Testis (tissue), 3 donors: ENCODE data around the gene OCIAD1. TPM values are rescaled to one million over a fixed set of nuclear protein-coding genes. Genes with fewer than 3 reads are reported as not detected.

Experiments
- DNase-seq: peaks from one replicate; pipeline ENCODE4 v3.0.0-alpha.2; 2019
- H3K27ac ChIP-seq, 2 donors: fragments of 200-600 bp; sonication (generic); one replicate each; pipeline ENCODE4 v1.5.1; 2019
- H3K27me3 ChIP-seq: fragments of 200-600 bp; sonication (generic); one replicate; pipeline ENCODE4 v1.5.1; 2019
- H3K36me3 ChIP-seq: fragments of 200-600 bp; sonication (generic); one replicate; pipeline ENCODE4 v1.5.1; 2017; ENCODE audit warnings: low read depth; ENCODE audit errors: missing control alignments
- H3K4me1 ChIP-seq: fragments of 200-600 bp; sonication (generic); one replicate; pipeline ENCODE4 v1.5.1; 2019
- H3K4me3 ChIP-seq, 2 donors: fragments of 200-600 bp; sonication (generic); one replicate each; pipeline ENCODE4 v1.5.1; 2017 to 2019
- H3K9me3 ChIP-seq: fragments of 200-600 bp; sonication (generic); one replicate; pipeline ENCODE4 v1.5.1; 2017
- CTCF ChIP-seq, 3 experiments: fragments of 450-650 bp in 2 of 3; fragments of 200-600 bp in 1 of 3; sonication (generic) in 1 of 3; IDR thresholded peaks; one replicate each; pipeline ENCODE4 v1.5.1; 2016 to 2019; ENCODE audit warnings: antibody characterized with exemption in 3 of 3, mild to moderate bottlenecking in 2 of 3, moderate library complexity in 1 of 3
- POLR2A ChIP-seq: fragments of 450-650 bp; IDR thresholded peaks from one replicate; pipeline ENCODE4 v1.6.1; 2017; ENCODE audit warnings: antibody characterized with exemption, mild to moderate bottlenecking, moderate library complexity
- WGBS, 2 donors: methylation state at CpG; one replicate each; pipeline ENCODE4 v1.1.5; 2018; 5-methylcytosine and 5-hydroxymethylcytosine counted together
- intact Hi-C: fragments of 100-400 bp; cut with DNase I; formaldehyde crosslinking; loops from one replicate; pipeline ENCODE4 v1.15.1; 2023; ENCODE audit warnings: low total_unique reads
- polyA plus RNA-seq: library from polyadenylated mRNA; stranded (reverse); fragments of 350-450 nt; fragmentation: Illumina TruSeq; extraction: RNeasy Lipid Tissue Mini Kit (QIAGEN cat#74804); gene quantifications from one replicate; pipeline ENCODE4 v1.2.3, GENCODE V29; 2014; ENCODE audit warnings: low read depth, low replicate concordance; ENCODE audit not compliant: insufficient read depth
- total RNA-seq, 2 donors: library from RNA; depleted of rRNA; stranded (reverse); fragments of >200 nt; gene quantifications; one replicate each; pipeline ENCODE4 v1.2.3, GENCODE V29; 2016

The OCIAD1 gene
- total and polyA plus RNA-seq, 3 donors from 2014 or later, result 112 to 141 (median 126) TPM

GRCh38 chr4:48906206-48907173, 75.6 kb downstream of the OCIAD1 start, which contains the start of gene OCIAD2:
Gene OCIAD2, minus strand, starts transcription at chr4:48906774. Its CDS starts 2,225 bp downstream, at chr4:48904549.
- H3K27me3 ChIP-seq, result no peaks in the 10 kb centered on the region
- H3K27ac ChIP-seq, result peak within 1 kb of the TSS in 1 of 2 donors; percentile 55
- H3K9me3 ChIP-seq, result no peaks in the 10 kb centered on the region
- 8 to 15% methylated on average over 25 to 55 of the region's 65 CpGs for WGBS, 2 donors
- H3K4me1 ChIP-seq, result peaks cover 6% of the 10 kb centered on the region
- peak within 1 kb of the TSS; percentile 59 to 84 for H3K4me3 ChIP-seq
- no peak for TF ChIP-seq CTCF (IDR thresholded peaks at IDR 0.05)
- TF ChIP-seq POLR2A, result no peak
- intact Hi-C loops, result no loop called here
- H3K36me3 ChIP-seq, result no peaks in the 10 kb centered on the region
- DNase-seq, result peak; percentile 86

GRCh38 chr4:48907706-48908477, 77.0 kb downstream of the OCIAD1 start:
- peaks cover 6% of the 10 kb centered on the region for H3K4me1 ChIP-seq
- H3K36me3 ChIP-seq, result no peaks in the 10 kb centered on the region
- 80 to 87% methylated on average over 7 of the region's 7 CpGs for WGBS, 2 donors
- no peak for DNase-seq
- no peaks in the 10 kb centered on the region for H3K9me3 ChIP-seq
- no peak overlapping the region for H3K27ac ChIP-seq
- H3K27me3 ChIP-seq, result no peaks in the 10 kb centered on the region
- intact Hi-C loops, result no loop called here
- no peak overlapping the region for H3K4me3 ChIP-seq
- no peak for TF ChIP-seq CTCF (IDR thresholded peaks at IDR 0.05)
- TF ChIP-seq POLR2A, result no peak

DNA sequence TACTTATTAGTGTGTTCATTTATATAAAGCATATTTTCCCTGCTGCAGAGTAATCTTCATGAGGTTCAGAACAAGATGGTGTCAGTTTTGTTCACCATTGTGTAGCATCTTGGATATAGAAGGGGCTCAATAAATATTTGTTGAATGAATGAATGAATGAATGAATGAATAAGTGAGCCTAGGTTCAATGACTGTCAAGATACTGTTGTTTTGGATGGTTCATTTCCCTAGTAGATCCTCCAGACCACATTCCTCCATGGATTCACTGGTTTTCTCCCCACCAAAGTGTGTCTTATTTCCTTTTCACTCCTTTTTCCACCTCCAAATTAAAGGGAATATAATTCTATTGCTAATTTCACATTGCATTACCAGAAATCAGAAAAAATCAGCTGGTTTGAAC, 77.8 kb downstream of the OCIAD1 start:
- no peak for DNase-seq
- no peaks in the 10 kb centered on the region for H3K9me3 ChIP-seq
- H3K27me3 ChIP-seq, result no peaks in the 10 kb centered on the region
- peaks cover 6% of the 10 kb centered on the region for H3K4me1 ChIP-seq
- H3K4me3 ChIP-seq, result no peak overlapping the region
- no peaks in the 10 kb centered on the region for H3K36me3 ChIP-seq
- no peak overlapping the region for H3K27ac ChIP-seq
- intact Hi-C loops, result no loop called here
- TF ChIP-seq CTCF (IDR thresholded peaks at IDR 0.05) (no peak), POLR2A (no peak)

DNA sequence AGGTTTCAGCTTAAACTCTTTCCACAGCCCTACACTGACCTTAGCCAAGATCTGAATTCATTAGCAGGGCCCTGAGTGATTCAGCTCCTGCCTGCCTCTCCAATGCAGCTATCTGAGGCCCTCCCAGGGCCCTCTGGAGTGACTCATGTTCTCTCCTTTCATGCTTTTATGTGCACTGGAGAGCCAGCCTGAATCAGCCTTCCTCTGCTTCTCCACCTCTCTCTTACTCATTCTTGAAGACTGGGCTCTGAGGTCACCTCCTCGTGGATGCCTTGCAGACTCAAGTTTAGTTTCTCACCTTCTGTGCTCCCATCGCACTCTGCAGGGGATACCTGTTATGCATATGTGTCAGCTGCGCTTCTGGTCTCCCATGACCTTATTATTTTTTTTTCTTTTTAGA, 78.8 kb downstream of the OCIAD1 start:
- Histone ChIP-seq H3K4me1 (peaks cover 6% of the 10 kb centered on the region), H3K27me3 (no peaks in the 10 kb centered on the region), H3K4me3 (no peak overlapping the region), H3K9me3 (no peaks in the 10 kb centered on the region), H3K27ac (no peak overlapping the region), H3K36me3 (no peaks in the 10 kb centered on the region)
- WGBS, 2 donors, result 79 to 90% methylated on average over 3 of the region's 3 CpGs
- no peak for DNase-seq
- intact Hi-C loops, result no loop called here
- TF ChIP-seq POLR2A (no peak), CTCF (IDR thresholded peaks at IDR 0.05) (no peak)
